B cell (primary cell): Measurements from ENCODE around the gene CLCF1. TPM values are rescaled to one million over a fixed set of nuclear protein-coding genes. Genes with fewer than 3 reads are reported as not detected.

Source experiments
- ATAC-seq: fragments of 200-7000 bp; cut with Tn5 transposase; one replicate; pipeline ENCODE4 v1.10.0; 2021; ENCODE audit warnings: low read depth, mild to moderate bottlenecking, moderate number of reproducible peaks, moderate library complexity
- CTCF ChIA-PET: fragments of 350-600 bp; sonication (Branson Sonifier 250); formaldehyde crosslinking; loops from one replicate; lab custom pipeline; 2021; ENCODE audit warnings: antibody characterized with exemption, inconsistent platforms; lab: Charles Lee
- POLR2A ChIA-PET: fragments of 350-600 bp; sonication (Branson Sonifier 250); formaldehyde crosslinking; loops from one replicate; lab custom pipeline; 2021; ENCODE audit warnings: antibody characterized with exemption; lab: Charles Lee
- DNase-seq: peaks from one replicate; pipeline ENCODE4 v3.0.0; 2013
- H2AFZ ChIP-seq: 2 replicates; pipeline ENCODE4 v1.6.1; 2012; ENCODE audit warnings: mild to moderate bottlenecking, low read depth, low read length; ENCODE audit not compliant: insufficient read depth, poor library complexity, severe bottlenecking
- H3K27ac ChIP-seq, 2 donors: 1 replicate in 1 of 2; 2 replicates in 1 of 2; pipeline ENCODE4 v1.5.1; 2012 to 2013; ENCODE audit warnings: low read length in 2 of 2, mild to moderate bottlenecking in 2 of 2, moderate library complexity in 1 of 2
- H3K27me3 ChIP-seq, 4 experiments: fragments of 200-600 bp in 1 of 4; sonication (generic) in 1 of 4; replicated peaks in 1 of 4; 1 replicate in 2 of 4; 2 replicates in 2 of 4; pipeline versions ENCODE4 v1.6.1 to v1.7.0; 2013 to 2016; ENCODE audit warnings: low read length in 3 of 4, mild to moderate bottlenecking in 2 of 4, mixed read lengths in 1 of 4, moderate library complexity in 1 of 4; ENCODE audit not compliant: insufficient read depth in 4 of 4, control insufficient read depth in 3 of 4; ENCODE audit errors: control extremely low read depth in 1 of 4
- H3K36me3 ChIP-seq, 2 experiments: replicated peaks in 1 of 2; 1 replicate in 1 of 2; 2 replicates in 1 of 2; pipeline versions ENCODE4 v1.6.1 to v1.7.1; 2013; ENCODE audit warnings: low read length in 1 of 2; ENCODE audit not compliant: insufficient read depth in 2 of 2, control insufficient read depth in 1 of 2; ENCODE audit errors: control extremely low read depth in 1 of 2, extremely low read depth in 1 of 2
- H3K4me1 ChIP-seq, 2 donors: fragments of 200-600 bp in 1 of 2; sonication (generic) in 1 of 2; 1 replicate in 1 of 2; 2 replicates in 1 of 2; pipeline versions ENCODE4 v1.5.1 to v1.6.1; 2013 to 2017; ENCODE audit warnings: low read length in 2 of 2; ENCODE audit not compliant: control insufficient read depth in 2 of 2, insufficient read depth in 2 of 2
- H3K4me2 ChIP-seq: replicated peaks from 2 replicates; pipeline ENCODE3; 2012; ENCODE audit warnings: mild to moderate bottlenecking, low read depth, low read length; ENCODE audit not compliant: poor library complexity, severe bottlenecking
- H3K4me3 ChIP-seq, 5 experiments: fragments of 200-600 bp in 1 of 5; sonication (generic) in 1 of 5; 1 replicate in 3 of 5; 2 replicates in 2 of 5; pipeline versions ENCODE4 v1.5.1 to v1.7.0; 2011 to 2016; ENCODE audit warnings: low read length in 4 of 5, mild to moderate bottlenecking in 4 of 5, low read depth in 2 of 5, control low read depth in 1 of 5, moderate library complexity in 1 of 5; ENCODE audit not compliant: insufficient read depth in 1 of 5; ENCODE audit errors: control extremely low read depth in 1 of 5, extremely low read depth in 1 of 5
- H3K79me2 ChIP-seq: fragments of 200-600 bp; sonication (generic); one replicate; pipeline ENCODE4 v1.6.0; 2016; ENCODE audit warnings: low read length; ENCODE audit not compliant: control insufficient read depth, insufficient read depth
- H3K9ac ChIP-seq: fragments of 200-600 bp; sonication (generic); 2 replicates; pipeline ENCODE4 v1.6.1; 2017; ENCODE audit warnings: mild to moderate bottlenecking, low read length, moderate library complexity
- H3K9me3 ChIP-seq, 3 donors: one replicate each; pipeline versions ENCODE4 v1.6.1 to v1.7.1; 2013; ENCODE audit warnings: low read length in 2 of 3; ENCODE audit not compliant: control insufficient read depth in 2 of 3, insufficient read depth in 1 of 3; ENCODE audit errors: control extremely low read depth in 1 of 3
- H4K20me1 ChIP-seq: 2 replicates; pipeline ENCODE4 v1.6.0; 2012; ENCODE audit warnings: mild to moderate bottlenecking, low read length; ENCODE audit not compliant: insufficient read depth, control insufficient read depth, poor library complexity, severe bottlenecking
- H3K27ac Mint-ChIP-seq: one replicate; pipeline ENCODE4 v1.8.0; 2021; ENCODE audit warnings: mixed read lengths
- H3K27me3 Mint-ChIP-seq: one replicate; pipeline ENCODE4 v1.8.0; 2021; ENCODE audit warnings: mixed read lengths
- H3K4me1 Mint-ChIP-seq: one replicate; pipeline ENCODE4 v1.8.0; 2021; ENCODE audit warnings: mixed read lengths
- H3K4me3 Mint-ChIP-seq: one replicate; pipeline ENCODE4 v1.8.0; 2021; ENCODE audit warnings: mixed read lengths
- H3K9me3 Mint-ChIP-seq: one replicate; pipeline ENCODE4 v1.8.0; 2022; ENCODE audit warnings: mixed read lengths; ENCODE audit not compliant: insufficient read depth
- EZH2 ChIP-seq: IDR thresholded peaks from 2 replicates; pipeline ENCODE4 v1.6.1; 2012; ENCODE audit warnings: borderline replicate concordance, low read depth, mild to moderate bottlenecking, moderate library complexity, low read length; ENCODE audit not compliant: insufficient read depth, poor library complexity, severe bottlenecking
- WGBS: methylation state at CpG from one replicate; pipeline ENCODE4 v1.1.5; 2013; ENCODE audit warnings: missing lambda C conversion rate; ENCODE audit not compliant: insufficient coverage; 5-methylcytosine and 5-hydroxymethylcytosine counted together
- intact Hi-C: fragments of 100-400 bp; cut with micrococcal nuclease; formaldehyde crosslinking; loops from one replicate; pipeline ENCODE4 v1.10.0; 2022
- polyA plus RNA-seq: library from polyadenylated mRNA; depleted of rRNA; stranded (reverse); fragments of >200 nt; gene quantifications from 2 replicates; pipeline ENCODE4 v1.2.3, GENCODE V29; 2012
- total RNA-seq, 2 donors: library from RNA; stranded (reverse); fragments of 120-200 nt in 1 of 2; gene quantifications; 1 replicate in 1 of 2; 2 replicates in 1 of 2; pipeline versions ENCODE4 v1.2.3 to v1.2.4, GENCODE V29; 2013 to 2022
- TF ChIP-seq, protein P1 (sequence below): fragments of 200-600 bp; IDR thresholded peaks from one replicate; pipeline ENCODE4 v1.8.0; 2022; ENCODE audit warnings: antibody characterized with exemption, mild to moderate bottlenecking

Gene CLCF1
- total and polyA plus RNA-seq, 2 donors (not counting 1 experiment from before 2014, with no cell fraction given): 29.1 to 44.6 TPM

DNA sequence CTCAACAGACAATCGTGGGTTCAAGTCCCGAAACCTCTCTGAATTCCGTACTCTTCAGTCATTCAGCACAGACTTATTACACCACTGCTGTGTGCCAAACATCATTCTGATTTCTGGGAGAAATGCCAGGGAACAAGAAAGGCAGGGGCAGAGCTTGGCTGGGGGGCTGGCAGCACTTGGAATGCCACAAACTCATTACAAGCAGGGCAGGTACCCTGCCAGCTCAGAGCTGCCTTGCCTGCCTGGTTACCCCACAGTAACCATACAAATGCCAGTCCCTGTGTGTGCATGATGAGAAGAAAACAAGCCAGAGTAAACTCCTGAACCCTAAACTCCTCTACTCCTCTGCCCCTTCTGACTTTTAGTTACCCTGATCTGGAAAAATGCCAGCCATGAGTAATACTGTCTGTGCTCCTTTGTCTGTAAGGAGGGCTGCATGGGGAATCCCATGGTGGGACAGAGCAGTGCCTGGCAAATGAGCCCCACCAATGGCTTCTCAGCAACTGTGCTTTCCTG lies 11.5 kb upstream of the CLCF1 start:
- no peak overlapping the region for H3K27ac Mint-ChIP-seq
- TF ChIP-seq, protein P1, sequence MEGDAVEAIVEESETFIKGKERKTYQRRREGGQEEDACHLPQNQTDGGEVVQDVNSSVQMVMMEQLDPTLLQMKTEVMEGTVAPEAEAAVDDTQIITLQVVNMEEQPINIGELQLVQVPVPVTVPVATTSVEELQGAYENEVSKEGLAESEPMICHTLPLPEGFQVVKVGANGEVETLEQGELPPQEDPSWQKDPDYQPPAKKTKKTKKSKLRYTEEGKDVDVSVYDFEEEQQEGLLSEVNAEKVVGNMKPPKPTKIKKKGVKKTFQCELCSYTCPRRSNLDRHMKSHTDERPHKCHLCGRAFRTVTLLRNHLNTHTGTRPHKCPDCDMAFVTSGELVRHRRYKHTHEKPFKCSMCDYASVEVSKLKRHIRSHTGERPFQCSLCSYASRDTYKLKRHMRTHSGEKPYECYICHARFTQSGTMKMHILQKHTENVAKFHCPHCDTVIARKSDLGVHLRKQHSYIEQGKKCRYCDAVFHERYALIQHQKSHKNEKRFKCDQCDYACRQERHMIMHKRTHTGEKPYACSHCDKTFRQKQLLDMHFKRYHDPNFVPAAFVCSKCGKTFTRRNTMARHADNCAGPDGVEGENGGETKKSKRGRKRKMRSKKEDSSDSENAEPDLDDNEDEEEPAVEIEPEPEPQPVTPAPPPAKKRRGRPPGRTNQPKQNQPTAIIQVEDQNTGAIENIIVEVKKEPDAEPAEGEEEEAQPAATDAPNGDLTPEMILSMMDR: no peak
- TF ChIP-seq EZH2: no peak
- no peak overlapping the region for H3K4me3 ChIP-seq
- DNase-seq (no peak), ATAC-seq (no peak)
- H2AFZ ChIP-seq: no peak overlapping the region
- H3K9me3 Mint-ChIP-seq: no peaks in the 10 kb centered on the region
- no peaks in the 10 kb centered on the region for H3K36me3 ChIP-seq
- CTCF ChIA-PET: interaction anchor here (0.5 to 42.2 kb wide), 6 partner anchors 30 to 331 kb away, joined by 3 to 2379 read pairs (median 4); partner anchors contain the start of genes CLCF1 and POLD4
- no peak overlapping the region for H3K4me3 Mint-ChIP-seq
- intact Hi-C loops: loop anchor here (5.0 kb wide), 2 partner anchors 98 to 143 kb away; partner anchors contain the start of gene ANKRD13D
- POLR2A ChIA-PET: interaction anchor here (5.8 kb wide), 1 partner anchor 31 kb away, joined by 153 read pairs; the partner anchor contains the start of gene POLD4
- H3K4me2 ChIP-seq: no peak overlapping the region
- peaks cover 20% of the 10 kb centered on the region for H3K79me2 ChIP-seq
- H3K27ac ChIP-seq: no peak overlapping the region
- no peak overlapping the region for H3K9ac ChIP-seq
- H3K27me3 ChIP-seq: no peaks in the 10 kb centered on the region
- peaks cover 22 to 34% of the 10 kb centered on the region in 2 donors for H3K4me1 ChIP-seq
- H3K4me1 Mint-ChIP-seq: peaks cover 31% of the 10 kb centered on the region
- peaks cover 7% of the 10 kb centered on the region for H4K20me1 ChIP-seq
- H3K27me3 Mint-ChIP-seq: no peaks in the 10 kb centered on the region
- WGBS: 96% methylated on average over 3 of the region's 3 CpGs
- no peaks in the 10 kb centered on the region for H3K9me3 ChIP-seq
